Measurements from ENCODE around the gene TXNDC2. TPM values are rescaled to one million over a fixed set of nuclear protein-coding genes. Genes with fewer than 3 reads are reported as not detected.

TXNDC2 gene
- total and polyA plus RNA-seq, 9 of the 15 experiments (the other 6 are each of a cell fraction or from before 2014, with no cell fraction given): 1.2 to 4.9 (median 2.3) TPM

DNA sequence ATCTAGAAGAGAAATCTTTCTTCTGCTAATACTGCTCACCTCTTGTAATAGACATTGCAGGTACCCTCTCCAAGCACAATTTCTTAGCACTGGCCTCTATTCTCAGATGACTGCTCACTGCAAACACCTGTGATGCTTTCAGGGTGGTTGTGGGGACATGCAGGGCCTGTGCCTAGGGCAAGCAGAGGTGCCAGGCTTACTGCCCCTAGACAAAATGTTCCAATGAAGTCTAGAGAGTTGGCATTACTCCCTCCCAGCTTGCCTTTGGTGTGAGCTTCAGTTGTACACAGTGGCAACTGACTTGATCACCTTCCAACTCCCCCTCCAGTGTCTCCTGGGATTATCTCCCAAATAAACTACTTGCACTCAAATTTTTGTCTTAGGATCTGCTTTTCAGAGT lies 12.9 kb upstream of the TXNDC2 start:
- Histone ChIP-seq H3K4me3 (no peak overlapping the region), H3K27ac (ENCODE audit: extremely low read depth, low read depth, low read length) (peak overlapping the region; percentile 39; the same call in 2 of the 3 replicates), H3K9me3 (replicated peaks; ENCODE audit: control insufficient read depth, insufficient read depth, low read depth, low read length) (no peaks in the 10 kb centered on the region), H3K36me3 (ENCODE audit: control insufficient read depth, insufficient read depth, low read length) (no peaks in the 10 kb centered on the region), H3K27me3 (ENCODE audit: control insufficient read depth in 2 of 2, insufficient read depth in 2 of 2, low read length in 2 of 2) (no peaks in the 10 kb centered on the region), H3K9me1 (ENCODE audit: control insufficient read depth, insufficient read depth, low read length) (no peaks in the 10 kb centered on the region), H4K20me1 (replicated peaks; ENCODE audit: control insufficient read depth, insufficient read depth, low read length) (no peaks in the 10 kb centered on the region), H3K4me1 (replicated peaks in 1 of 2; ENCODE audit: control insufficient read depth in 2 of 2, insufficient read depth in 2 of 2, low read length in 2 of 2) (peaks cover 34 to 78% of the 10 kb centered on the region in 2 experiments), H2AFZ (ENCODE audit: low read depth, low read length) (peak overlapping the region; percentile 74), H3K79me2 (ENCODE audit: control insufficient read depth, insufficient read depth, low read length) (peaks cover 14% of the 10 kb centered on the region; the same call in 2 of the 3 replicates), H3K4me2 (ENCODE audit: insufficient read depth, low read length) (no peak overlapping the region), H3K9ac (ENCODE audit: insufficient read depth in 1 of 2, low read depth in 2 of 2, low read length in 2 of 2) (peak overlapping the region; percentile 12 to 26; a peak in 2 of 4 replicates)
- TF ChIP-seq ZKSCAN8 (CRISPR knock-in tag; IDR thresholded peaks at IDR 0.05) (no peak), TBP (optimal IDR thresholded peaks at IDR 0.05; ENCODE audit: low read depth, low read length) (no peak), SRSF3 (IDR thresholded peaks at IDR 0.05; ENCODE audit: insufficient read depth, low read length) (no peak), WHSC1 (IDR thresholded peaks at IDR 0.05; ENCODE audit: low read length) (peak; percentile 90), ZNF507 (tag; conservative IDR thresholded peaks at IDR 0.05) (no peak), FIP1L1 (IDR thresholded peaks at IDR 0.05; ENCODE audit: low read depth, low read length, poor library complexity, severe bottlenecking) (no peak), NFRKB (IDR thresholded peaks at IDR 0.05; ENCODE audit: low read depth) (no peak)
- intact Hi-C loops (cut with micrococcal nuclease): loop anchor here (10.0 kb wide), 1 partner anchor 188 kb away; no protein-coding TSS in a partner anchor
- ChIA-PET CTCF (ENCODE audit: low intra/inter-chr PET ratio) (no interaction called here), POLR2A (interaction anchor here (1.0 kb wide), 1 partner anchor 12 kb away, joined by 3 read pairs; no protein-coding TSS in a partner anchor)
- in situ Hi-C loops (cut with MboI): no loop called here
- FAIRE-seq (no peak), DNase-seq (ENCODE audit: extremely low read depth in 1 of 4, low spot score in 3 of 4) (no peak), ATAC-seq (no peak)
- BruUV-seq (replicated peaks): no TSS peak

All from K562 (cell line).